Fibroblast of mammary gland (primary cell): Measurements from ENCODE around the gene RNF144A.

Experiments
- DNase-seq: peaks from one replicate; pipeline ENCODE4 v3.0.0-alpha.2; 2010; ENCODE audit warnings: low read depth
- H3K4me3 ChIP-seq: 2 replicates; pipeline ENCODE4 v1.5.1; 2011; ENCODE audit warnings: low read depth, mild to moderate bottlenecking, low read length, moderate library complexity; ENCODE audit not compliant: control insufficient read depth
- CTCF ChIP-seq: conservative IDR thresholded peaks from 2 replicates; pipeline ENCODE4 v1.5.1; 2011; ENCODE audit warnings: low read depth, low read length, inconsistent platforms; ENCODE audit not compliant: control insufficient read depth, insufficient read depth

The RNF144A gene

GRCh38 chr2:7018282-7018701 is 101.1 kb downstream of the RNF144A start:
- no peak for TF ChIP-seq CTCF
- DNase-seq: no peak
- H3K4me3 ChIP-seq: no peak overlapping the region

- no peak for TF ChIP-seq CTCF
- DNase-seq: no peak
- H3K4me3 ChIP-seq: no peak overlapping the region
These were observed 101.6 kb downstream of the RNF144A start for GRCh38 chr2:7018767-7019166.

- no peak overlapping the region for H3K4me3 ChIP-seq
- TF ChIP-seq CTCF: no peak
- no peak for DNase-seq
These were observed 102.0 kb downstream of the RNF144A start for GRCh38 chr2:7019191-7019590.

GRCh38 chr2:7020059-7020458 is 102.8 kb downstream of the RNF144A start:
- DNase-seq: no peak
- TF ChIP-seq CTCF: no peak
- no peak overlapping the region for H3K4me3 ChIP-seq

GRCh38 chr2:7020468-7020867 is 103.3 kb downstream of the RNF144A start:
- no peak overlapping the region for H3K4me3 ChIP-seq
- no peak for TF ChIP-seq CTCF
- no peak for DNase-seq

- no peak for TF ChIP-seq CTCF
- no peak overlapping the region for H3K4me3 ChIP-seq
- no peak for DNase-seq
These were observed 103.8 kb downstream of the RNF144A start for GRCh38 chr2:7020939-7021470.
